Suprapubic skin (tissue), 4 donors: Measurements from ENCODE around the gene CATSPERB. TPM values are rescaled to one million over a fixed set of nuclear protein-coding genes. Genes with fewer than 3 reads are reported as not detected.
A peak's percentile ranks its signal among the peaks of the same experiment; 100 is the strongest.

Experiments
- DNase-seq, 2 donors: peaks; one replicate each; pipeline ENCODE4 v3.0.0-alpha.2; 2019; ENCODE audit warnings: low spot score in 2 of 2
- H3K27ac ChIP-seq: fragments of 200-600 bp; sonication (generic); one replicate; pipeline ENCODE4 v1.5.1; 2019
- H3K27me3 ChIP-seq: fragments of 200-600 bp; sonication (generic); one replicate; pipeline ENCODE4 v1.5.1; 2019
- H3K36me3 ChIP-seq: fragments of 200-600 bp; sonication (generic); one replicate; pipeline ENCODE4 v1.5.1; 2019
- H3K4me1 ChIP-seq: fragments of 200-600 bp; sonication (generic); one replicate; pipeline ENCODE4 v1.5.1; 2019
- H3K4me3 ChIP-seq: fragments of 200-600 bp; sonication (generic); one replicate; pipeline ENCODE4 v1.5.1; 2019; ENCODE audit warnings: mild to moderate bottlenecking
- H3K9me3 ChIP-seq: fragments of 200-600 bp; sonication (generic); one replicate; pipeline ENCODE4 v1.5.1; 2019
- CTCF ChIP-seq, 2 donors: fragments of 200-600 bp in 1 of 2; fragments of 450-650 bp in 1 of 2; sonication (generic) in 1 of 2; IDR thresholded peaks; one replicate each; pipeline ENCODE4 v1.5.1; 2016 to 2019; ENCODE audit warnings: antibody characterized with exemption in 2 of 2, mild to moderate bottlenecking in 1 of 2, moderate library complexity in 1 of 2
- EP300 ChIP-seq: sonication (generic); formaldehyde crosslinking; IDR thresholded peaks from one replicate; pipeline ENCODE4 v1.6.1; 2017; ENCODE audit warnings: antibody characterized with exemption
- POLR2A ChIP-seq, 2 donors: fragments of 450-650 bp; IDR thresholded peaks; one replicate each; pipeline ENCODE4 v1.6.1; 2017; ENCODE audit warnings: antibody characterized with exemption in 2 of 2, mild to moderate bottlenecking in 2 of 2, moderate library complexity in 2 of 2
- POLR2AphosphoS5 ChIP-seq, 3 donors: sonication (generic); formaldehyde crosslinking; IDR thresholded peaks; one replicate each; pipeline ENCODE4 v1.6.1; 2017; ENCODE audit warnings: antibody characterized with exemption in 3 of 3
- WGBS: methylation state at CpG from one replicate; pipeline ENCODE4 v1.1.5; 2018; 5-methylcytosine and 5-hydroxymethylcytosine counted together
- total RNA-seq, 4 donors: library from RNA; depleted of rRNA; stranded (reverse); fragments of >200 nt; gene quantifications; one replicate each; pipeline ENCODE4 v1.1.0, GENCODE V29; 2016

Gene CATSPERB
- total RNA-seq, 4 donors from 2014 or later, result 0.16 to 1.3 (median 0.48) TPM

DNA sequence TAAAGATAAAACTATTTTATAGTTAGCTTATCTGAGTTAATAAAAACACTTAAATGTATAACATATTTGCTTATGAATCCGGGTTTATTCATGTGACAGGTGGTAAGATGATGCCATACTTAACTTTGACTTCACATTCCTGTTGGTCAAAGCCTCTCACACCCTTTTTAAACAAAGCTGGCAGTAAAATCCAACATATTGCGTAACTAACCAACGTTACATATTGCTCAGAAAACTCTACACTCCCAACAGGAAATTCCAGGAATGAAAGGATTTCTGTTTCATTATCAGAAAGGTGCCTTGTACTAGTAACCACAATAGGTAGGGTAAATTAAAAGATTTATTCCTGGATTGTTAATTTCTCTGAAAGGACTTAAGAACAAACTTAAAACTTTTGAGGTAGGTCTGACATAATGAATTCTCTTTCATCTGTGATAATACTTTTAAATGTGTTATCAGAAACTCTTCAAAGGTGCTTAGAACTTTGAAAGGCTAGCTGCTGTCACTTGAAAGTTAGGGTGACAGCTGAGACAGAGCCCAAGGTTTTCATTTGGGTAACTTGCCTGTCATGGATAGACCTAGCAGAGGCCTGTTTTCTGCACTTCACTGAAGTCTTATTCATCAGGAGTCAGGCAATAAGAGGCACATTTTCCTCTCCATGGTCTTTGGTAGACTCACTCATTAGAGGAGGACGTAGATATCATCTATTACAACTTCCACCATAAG, 23.8 kb upstream of the CATSPERB start:
- peaks cover 6% of the 10 kb centered on the region for H3K4me1 ChIP-seq
- H3K4me3 ChIP-seq, result no peak overlapping the region
- no peak for DNase-seq
- no peaks in the 10 kb centered on the region for H3K27me3 ChIP-seq
- H3K9me3 ChIP-seq, result peaks cover 4% of the 10 kb centered on the region
- H3K27ac ChIP-seq, result no peak overlapping the region
- WGBS, result 36% methylated on average over 4 of the region's 4 CpGs
- TF ChIP-seq CTCF (IDR thresholded peaks at IDR 0.05), result no peak
- no peak for TF ChIP-seq POLR2A (IDR thresholded peaks at IDR 0.05)
- TF ChIP-seq POLR2AphosphoS5 (IDR thresholded peaks at IDR 0.05), result no peak
- no peak for TF ChIP-seq EP300
- no peaks in the 10 kb centered on the region for H3K36me3 ChIP-seq

DNA sequence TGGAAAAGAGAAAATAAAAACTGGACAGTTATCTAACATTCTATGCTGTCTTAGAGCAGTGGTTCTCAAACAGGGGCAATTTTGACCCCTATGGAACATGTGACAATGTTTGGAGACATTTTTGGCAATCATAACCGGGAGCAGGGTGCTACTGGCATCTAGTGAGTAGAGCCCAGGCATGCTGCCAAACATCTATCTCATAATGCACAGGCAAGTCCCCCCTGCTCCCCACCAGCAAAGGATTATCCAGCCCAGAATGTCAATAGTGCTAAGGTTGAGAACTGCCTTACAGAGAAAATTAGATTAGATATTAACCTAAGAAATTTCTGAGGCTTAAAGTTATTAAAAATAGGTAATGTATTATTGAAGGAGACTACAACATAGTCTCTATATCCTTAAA, 22.9 kb upstream of the CATSPERB start:
- Histone ChIP-seq H3K36me3 (no peaks in the 10 kb centered on the region), H3K27me3 (no peaks in the 10 kb centered on the region), H3K4me3 (no peak overlapping the region), H3K9me3 (no peaks in the 10 kb centered on the region), H3K27ac (no peak overlapping the region), H3K4me1 (peaks cover 6% of the 10 kb centered on the region)
- TF ChIP-seq EP300, result no peak
- TF ChIP-seq POLR2A (IDR thresholded peaks at IDR 0.05), result no peak
- no peak for TF ChIP-seq CTCF (IDR thresholded peaks at IDR 0.05)
- no peak for TF ChIP-seq POLR2AphosphoS5 (IDR thresholded peaks at IDR 0.05)
- no peak for DNase-seq
- 22% methylated on average over 1 of the region's 1 CpG for WGBS

DNA sequence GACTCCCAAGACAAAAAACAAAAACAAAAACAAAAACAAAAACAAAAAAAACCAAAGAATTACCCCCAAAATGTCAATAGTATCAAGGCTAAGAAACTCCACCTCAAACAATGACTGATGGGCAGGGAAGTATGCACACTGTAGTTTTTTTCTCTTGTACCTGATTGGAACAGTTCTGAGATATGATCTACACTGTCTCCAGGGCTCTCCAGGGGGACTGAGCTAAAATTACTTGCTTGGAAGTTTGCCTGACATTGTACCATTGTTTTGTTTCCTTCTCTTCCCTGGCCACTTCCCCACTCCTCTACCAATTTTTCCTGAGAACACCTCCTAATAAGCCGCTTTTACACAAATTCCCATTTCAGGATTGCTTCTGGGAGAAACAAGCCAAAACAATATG, 22.3 kb upstream of the CATSPERB start:
- H3K9me3 ChIP-seq, result no peaks in the 10 kb centered on the region
- peaks cover 6% of the 10 kb centered on the region for H3K4me1 ChIP-seq
- TF ChIP-seq EP300, result no peak
- no peak for TF ChIP-seq CTCF (IDR thresholded peaks at IDR 0.05)
- no peak for TF ChIP-seq POLR2AphosphoS5 (IDR thresholded peaks at IDR 0.05)
- TF ChIP-seq POLR2A (IDR thresholded peaks at IDR 0.05), result no peak
- H3K4me3 ChIP-seq, result no peak overlapping the region
- 93% methylated on average over 1 of the region's 1 CpG for WGBS
- DNase-seq, result no peak
- no peaks in the 10 kb centered on the region for H3K36me3 ChIP-seq
- H3K27me3 ChIP-seq, result no peaks in the 10 kb centered on the region
- no peak overlapping the region for H3K27ac ChIP-seq

GRCh38 chr14:91753501-91754128, 21.7 kb upstream of the CATSPERB start:
- H3K27me3 ChIP-seq, result no peaks in the 10 kb centered on the region
- DNase-seq, result no peak
- H3K4me1 ChIP-seq, result peaks cover 6% of the 10 kb centered on the region
- peak overlapping the region; percentile 13 for H3K27ac ChIP-seq
- TF ChIP-seq EP300, result no peak
- no peak for TF ChIP-seq POLR2AphosphoS5 (IDR thresholded peaks at IDR 0.05)
- TF ChIP-seq POLR2A (IDR thresholded peaks at IDR 0.05), result no peak
- no peak for TF ChIP-seq CTCF (IDR thresholded peaks at IDR 0.05)
- H3K4me3 ChIP-seq, result no peak overlapping the region
- H3K9me3 ChIP-seq, result no peaks in the 10 kb centered on the region
- no peaks in the 10 kb centered on the region for H3K36me3 ChIP-seq
- 77% methylated on average over 4 of the region's 4 CpGs for WGBS

DNA sequence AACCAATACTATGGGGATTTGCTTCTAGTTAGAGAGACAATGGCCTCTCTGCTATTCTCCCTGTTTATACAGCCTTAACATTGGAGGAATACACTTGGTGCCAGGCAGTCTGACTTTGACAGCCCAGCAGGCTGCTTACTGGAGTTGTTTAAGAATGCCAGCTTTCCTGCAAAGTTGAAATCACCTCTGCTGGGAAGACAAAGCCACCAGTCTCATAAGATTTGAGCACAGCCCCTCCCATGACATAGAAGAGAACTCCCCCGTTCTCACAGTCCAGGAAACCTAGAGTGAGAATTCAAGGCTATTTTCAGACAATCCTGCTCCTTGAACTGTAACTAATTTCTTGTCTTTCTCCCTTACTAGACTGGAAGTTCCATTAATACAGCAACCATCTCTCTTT, 21.1 kb upstream of the CATSPERB start:
- no peak overlapping the region for H3K4me3 ChIP-seq
- no peaks in the 10 kb centered on the region for H3K9me3 ChIP-seq
- H3K4me1 ChIP-seq, result peaks cover 6% of the 10 kb centered on the region
- no peak for DNase-seq
- H3K27me3 ChIP-seq, result no peaks in the 10 kb centered on the region
- TF ChIP-seq EP300, result no peak
- TF ChIP-seq CTCF (IDR thresholded peaks at IDR 0.05), result no peak
- WGBS, result 53% methylated on average over 1 of the region's 1 CpG
- H3K36me3 ChIP-seq, result no peaks in the 10 kb centered on the region
- H3K27ac ChIP-seq, result peak overlapping the region; percentile 13
